Fibroblast of mammary gland (primary cell): ENCODE results near the gene CALHM1.
A peak's percentile ranks its signal among the peaks of the same experiment; 100 is the strongest.

Experiments used
- DNase-seq: peaks from one replicate; pipeline ENCODE4 v3.0.0-alpha.2; 2010; ENCODE audit warnings: low read depth
- H3K4me3 ChIP-seq: 2 replicates; pipeline ENCODE4 v1.5.1; 2011; ENCODE audit warnings: low read depth, mild to moderate bottlenecking, low read length, moderate library complexity; ENCODE audit not compliant: control insufficient read depth
- TF ChIP-seq, protein P1 (sequence below): conservative IDR thresholded peaks from 2 replicates; pipeline ENCODE4 v1.5.1; 2011; ENCODE audit warnings: low read depth, low read length, inconsistent platforms; ENCODE audit not compliant: control insufficient read depth, insufficient read depth

Gene CALHM1

DNA sequence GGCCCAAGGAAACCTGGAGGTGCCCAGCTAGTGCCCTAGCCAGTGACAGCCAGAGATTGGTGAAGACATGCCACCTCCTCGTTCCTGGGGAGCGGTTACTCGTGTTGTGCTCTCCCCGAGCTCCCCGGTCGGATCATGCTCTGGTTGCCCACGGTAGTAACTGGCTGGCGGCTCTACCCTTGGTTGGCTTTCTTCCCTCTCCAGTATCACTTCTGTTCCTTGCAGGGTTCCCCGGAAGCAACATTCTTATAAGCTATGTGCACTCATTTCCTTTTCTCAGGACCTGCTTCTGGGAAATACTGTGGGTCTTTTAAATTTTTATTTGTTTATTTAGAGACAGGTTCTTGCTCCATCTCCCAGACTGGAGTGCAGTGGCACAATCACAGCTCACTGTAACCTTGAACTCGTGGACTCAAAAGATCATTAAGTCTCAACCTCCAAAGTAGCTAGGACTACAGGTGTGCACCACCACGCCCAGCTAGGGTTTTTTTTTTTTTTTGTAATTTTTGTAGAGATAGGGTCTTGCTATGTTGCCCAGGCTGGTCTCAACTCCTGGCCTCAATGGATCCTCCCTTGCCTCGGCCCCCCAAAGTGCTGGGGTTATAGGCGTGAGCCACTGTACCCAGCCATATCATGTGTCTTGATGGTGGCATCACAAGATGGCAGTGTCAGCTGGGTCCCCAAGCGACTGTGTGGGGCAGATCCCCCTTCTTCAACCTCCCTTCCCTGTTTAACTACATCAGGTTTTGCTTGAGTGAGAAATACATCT lies 6.9 kb upstream of the CALHM1 start:
- no peak overlapping the region for H3K4me3 ChIP-seq
- TF ChIP-seq, protein P1, sequence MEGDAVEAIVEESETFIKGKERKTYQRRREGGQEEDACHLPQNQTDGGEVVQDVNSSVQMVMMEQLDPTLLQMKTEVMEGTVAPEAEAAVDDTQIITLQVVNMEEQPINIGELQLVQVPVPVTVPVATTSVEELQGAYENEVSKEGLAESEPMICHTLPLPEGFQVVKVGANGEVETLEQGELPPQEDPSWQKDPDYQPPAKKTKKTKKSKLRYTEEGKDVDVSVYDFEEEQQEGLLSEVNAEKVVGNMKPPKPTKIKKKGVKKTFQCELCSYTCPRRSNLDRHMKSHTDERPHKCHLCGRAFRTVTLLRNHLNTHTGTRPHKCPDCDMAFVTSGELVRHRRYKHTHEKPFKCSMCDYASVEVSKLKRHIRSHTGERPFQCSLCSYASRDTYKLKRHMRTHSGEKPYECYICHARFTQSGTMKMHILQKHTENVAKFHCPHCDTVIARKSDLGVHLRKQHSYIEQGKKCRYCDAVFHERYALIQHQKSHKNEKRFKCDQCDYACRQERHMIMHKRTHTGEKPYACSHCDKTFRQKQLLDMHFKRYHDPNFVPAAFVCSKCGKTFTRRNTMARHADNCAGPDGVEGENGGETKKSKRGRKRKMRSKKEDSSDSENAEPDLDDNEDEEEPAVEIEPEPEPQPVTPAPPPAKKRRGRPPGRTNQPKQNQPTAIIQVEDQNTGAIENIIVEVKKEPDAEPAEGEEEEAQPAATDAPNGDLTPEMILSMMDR, result no peak
- no peak for DNase-seq

DNA sequence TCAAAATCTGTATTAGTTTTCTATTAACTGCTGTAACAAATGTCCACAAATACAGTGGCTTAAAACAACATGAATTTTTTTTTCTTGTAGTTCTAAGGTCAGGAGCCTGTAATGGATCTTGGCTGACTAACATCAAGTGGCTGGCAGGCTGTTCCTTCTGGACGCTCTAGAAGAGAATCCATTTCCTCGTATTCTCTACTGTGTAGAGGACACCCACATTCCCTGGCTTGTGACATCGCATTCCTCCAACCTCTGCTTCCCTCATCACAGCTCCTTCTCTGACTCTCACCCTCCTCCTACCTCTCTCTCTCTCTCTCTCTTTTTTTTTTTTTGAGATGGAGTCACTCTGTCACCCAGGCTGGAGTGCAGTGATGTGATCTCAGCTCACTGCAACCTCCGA lies 4.8 kb upstream of the CALHM1 start:
- TF ChIP-seq, protein P1, result no peak
- peak; percentile 56 for DNase-seq
- no peak overlapping the region for H3K4me3 ChIP-seq

DNA sequence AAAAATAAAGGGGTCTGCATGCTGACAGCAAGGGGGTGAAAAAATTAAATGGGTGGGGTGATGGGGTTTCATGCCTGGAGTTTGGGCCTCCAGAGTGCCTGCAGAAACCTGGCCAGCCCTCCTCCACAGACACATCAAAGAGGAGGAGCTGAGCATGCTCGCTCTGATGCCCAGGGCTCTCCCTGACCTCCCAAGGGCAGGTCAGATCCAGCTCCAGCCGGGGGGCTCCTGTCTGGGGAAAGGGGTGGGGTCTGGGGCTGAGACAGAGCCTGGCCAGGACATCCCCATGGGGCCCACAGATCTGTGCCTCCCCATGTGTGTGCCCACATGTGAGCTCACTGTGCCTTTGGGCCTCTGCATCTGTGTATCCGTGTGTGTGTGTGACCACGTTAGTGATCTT lies 915 bp upstream of the CALHM1 start:
- TF ChIP-seq, protein P1, result no peak
- no peak for DNase-seq
- no peak overlapping the region for H3K4me3 ChIP-seq

DNA sequence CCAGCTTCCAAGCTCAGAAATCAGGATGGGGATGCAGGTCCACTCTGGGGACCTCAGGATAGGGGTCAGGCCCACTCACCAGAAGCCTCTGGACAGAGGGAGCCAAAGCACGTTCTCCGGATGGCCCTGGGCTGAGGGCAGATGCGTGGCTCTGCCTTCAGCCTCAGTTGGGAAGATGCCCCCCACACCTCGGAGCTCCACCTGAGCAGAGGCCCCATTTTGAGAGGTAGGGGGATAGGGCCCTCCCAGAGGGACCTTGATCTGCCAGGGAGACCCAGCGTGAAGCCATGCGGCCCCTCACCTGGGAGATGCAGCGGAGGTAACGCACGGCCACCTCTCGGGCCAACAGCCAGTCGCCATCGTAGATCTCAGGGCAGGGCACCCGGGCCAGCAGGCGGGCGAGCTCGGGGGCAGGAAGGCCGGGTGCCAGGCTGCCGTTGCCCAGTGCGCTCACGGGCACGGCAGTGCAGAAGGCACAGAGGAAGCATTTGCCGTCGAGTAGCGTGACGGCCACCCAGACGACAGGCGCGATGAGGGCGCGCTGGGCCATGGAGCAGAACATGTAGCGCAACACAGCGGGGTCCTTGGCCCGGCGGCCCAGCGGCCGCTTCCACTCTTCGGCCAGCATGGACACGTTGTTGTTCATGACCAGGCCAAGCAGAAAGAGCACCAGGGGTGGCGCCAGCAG lies 660 bp downstream of the CALHM1 start:
- H3K4me3 ChIP-seq, result no peak overlapping the region
- TF ChIP-seq, protein P1, result no peak
- no peak for DNase-seq

DNA sequence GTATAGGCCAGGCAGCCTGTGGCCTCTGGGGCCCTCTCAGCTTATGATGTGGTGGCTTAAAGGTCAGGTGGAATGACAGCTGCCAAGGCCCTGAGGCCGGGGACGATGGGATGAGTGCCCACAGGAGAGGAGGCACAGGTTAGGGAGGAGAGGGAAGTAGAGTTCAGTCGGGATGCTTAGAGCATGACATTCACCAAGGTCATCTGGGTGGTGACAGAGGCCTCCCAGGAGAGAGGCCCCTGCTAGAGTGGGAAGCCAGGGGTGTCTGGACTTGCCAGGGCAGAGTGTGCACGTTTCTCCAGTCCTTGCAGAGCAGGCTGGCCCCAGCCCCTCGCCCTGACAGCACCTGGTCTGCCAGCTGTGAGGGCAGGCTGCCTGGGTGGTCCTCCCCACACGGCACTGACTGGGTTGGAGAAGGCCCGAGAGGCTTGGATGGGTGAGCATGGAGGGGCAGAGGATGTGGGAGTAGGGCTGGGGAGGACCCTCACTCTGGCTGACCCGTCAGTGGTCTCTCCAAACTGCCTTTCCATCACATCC lies 1.5 kb downstream of the CALHM1 start:
- no peak overlapping the region for H3K4me3 ChIP-seq
- TF ChIP-seq, protein P1, result no peak
- no peak for DNase-seq

DNA sequence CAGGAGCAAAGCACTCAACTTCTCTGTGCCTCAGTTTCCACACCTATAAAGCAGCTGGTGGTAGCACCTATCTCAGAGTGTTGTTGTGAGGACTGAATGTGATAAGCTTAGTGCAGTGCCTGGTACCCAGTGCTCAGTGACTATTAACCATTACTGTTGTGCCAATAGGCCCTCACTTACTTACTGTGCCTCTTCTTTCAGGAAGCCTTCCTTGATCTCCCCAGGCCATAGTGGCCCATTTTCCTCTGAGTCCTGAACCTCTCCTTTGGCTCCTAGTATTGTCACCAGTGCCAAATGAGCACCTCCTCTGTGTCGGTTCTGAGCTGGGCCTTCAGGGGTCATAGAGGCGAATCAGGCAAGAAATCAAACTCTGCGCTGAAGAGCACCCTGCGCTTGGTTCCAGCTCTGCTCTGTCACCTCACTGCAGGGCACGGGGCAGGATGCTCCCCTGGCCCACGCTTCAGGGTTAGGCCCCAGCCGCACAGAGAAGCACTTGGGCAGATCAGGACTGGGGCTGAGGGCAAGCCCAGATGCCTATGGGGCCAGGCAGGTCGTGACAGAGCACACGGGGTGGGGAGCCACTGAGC lies 2.5 kb downstream of the CALHM1 start:
- TF ChIP-seq, protein P1, result no peak
- no peak for DNase-seq
- H3K4me3 ChIP-seq, result no peak overlapping the region
